ENCODE measurements around the gene EEF1G. TPM values are rescaled to one million over a fixed set of nuclear protein-coding genes. Genes with fewer than 3 reads are reported as not detected.

Gene EEF1G
- total and polyA plus RNA-seq, 11 donors: 549 to 1,190 (median 929) TPM

GRCh38 chr11:62513626-62514025 lies 60.1 kb downstream of the EEF1G start:
- H3K36me3 ChIP-seq: peaks cover 0 to 49% (median 43%) of the 10 kb centered on the region in 9 donors
- DNase-seq (no peak), ATAC-seq (no peak)
- TF ChIP-seq POLR2A (IDR thresholded peaks at IDR 0.05): no peak
- TF ChIP-seq, protein P1, sequence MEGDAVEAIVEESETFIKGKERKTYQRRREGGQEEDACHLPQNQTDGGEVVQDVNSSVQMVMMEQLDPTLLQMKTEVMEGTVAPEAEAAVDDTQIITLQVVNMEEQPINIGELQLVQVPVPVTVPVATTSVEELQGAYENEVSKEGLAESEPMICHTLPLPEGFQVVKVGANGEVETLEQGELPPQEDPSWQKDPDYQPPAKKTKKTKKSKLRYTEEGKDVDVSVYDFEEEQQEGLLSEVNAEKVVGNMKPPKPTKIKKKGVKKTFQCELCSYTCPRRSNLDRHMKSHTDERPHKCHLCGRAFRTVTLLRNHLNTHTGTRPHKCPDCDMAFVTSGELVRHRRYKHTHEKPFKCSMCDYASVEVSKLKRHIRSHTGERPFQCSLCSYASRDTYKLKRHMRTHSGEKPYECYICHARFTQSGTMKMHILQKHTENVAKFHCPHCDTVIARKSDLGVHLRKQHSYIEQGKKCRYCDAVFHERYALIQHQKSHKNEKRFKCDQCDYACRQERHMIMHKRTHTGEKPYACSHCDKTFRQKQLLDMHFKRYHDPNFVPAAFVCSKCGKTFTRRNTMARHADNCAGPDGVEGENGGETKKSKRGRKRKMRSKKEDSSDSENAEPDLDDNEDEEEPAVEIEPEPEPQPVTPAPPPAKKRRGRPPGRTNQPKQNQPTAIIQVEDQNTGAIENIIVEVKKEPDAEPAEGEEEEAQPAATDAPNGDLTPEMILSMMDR (IDR thresholded peaks at IDR 0.05): no peak
- peaks cover 0 to 28% (median 10%) of the 10 kb centered on the region in 12 donors for H3K4me1 ChIP-seq
- H3K27ac ChIP-seq: no peak overlapping the region
- H3K9me3 ChIP-seq: no peaks in the 10 kb centered on the region
- H3K4me3 ChIP-seq: no peak overlapping the region
- 86 to 94% (median 93%) methylated on average over 9 to 10 of the region's 10 CpGs for WGBS, 4 donors
- intact Hi-C loops (cut with DNase I): no loop called here
- H3K27me3 ChIP-seq: no peaks in the 10 kb centered on the region

- no peak for DNase-seq
- intact Hi-C loops (cut with DNase I): no loop called here
- Histone ChIP-seq H3K27ac (peak overlapping the region in 2 of 12 donors; percentile 29 to 63), H3K9me3 (no peaks in the 10 kb centered on the region), H3K4me1 (peaks cover 0 to 34% (median 16%) of the 10 kb centered on the region in 12 donors), H3K36me3 (peaks cover 0 to 43% (median 37%) of the 10 kb centered on the region in 9 donors), H3K27me3 (no peaks in the 10 kb centered on the region), H3K4me3 (no peak overlapping the region)
- no peak for TF ChIP-seq POLR2A (IDR thresholded peaks at IDR 0.05)
- TF ChIP-seq, protein P1 (IDR thresholded peaks at IDR 0.05): no peak
- ATAC-seq: no peak
- 72 to 84% (median 80%) methylated on average over 8 of the region's 8 CpGs for WGBS, 4 donors
Measured at GRCh38 chr11:62512961-62513360, 60.7 kb downstream of the EEF1G start.

Small RNA genes lying within 50 kb of the gene (microRNA-seq; reads per million reads assigned to microRNA genes)
- gene MIR6747: 0 to 1.7 (median 0.87) reads per million in 4 donors

Other genes starting within 250 kb of the EEF1G start
- gene ASRGL1, start 236.4 kb downstream of the EEF1G start, total RNA-seq: 10 to 100 TPM in 1 of 9 donors, 1 to 10 TPM in 8; 1.4 to 13.2 (median 3.2) TPM
- 1 to 10 TPM; 1.9 to 6.2 TPM for gene ASRGL1, start 236.4 kb downstream of the EEF1G start, polyA plus RNA-seq
- gene SCGB1A1, start 154.9 kb downstream of the EEF1G start, total RNA-seq: not detected
- not detected for gene SCGB1A1, start 154.9 kb downstream of the EEF1G start, polyA plus RNA-seq
- 100 to 1,000 TPM; 251 to 861 (median 409) TPM for gene AHNAK, start 27.1 kb downstream of the EEF1G start, total RNA-seq
- gene AHNAK, start 27.1 kb downstream of the EEF1G start, polyA plus RNA-seq: 100 to 1,000 TPM in 1 of 2 donors, 10 to 100 TPM in 1; 84.4 to 251 TPM
- 10 to 100 TPM in 7 of 9 donors, 1 to 10 TPM in 2; 6.3 to 16.3 (median 11.3) TPM for gene TUT1, start 17.6 kb upstream of the EEF1G start, total RNA-seq
- gene TUT1, start 17.6 kb upstream of the EEF1G start, polyA plus RNA-seq: 10 to 100 TPM in 1 of 2 donors, 1 to 10 TPM in 1; 8.5 to 12.2 TPM
- gene MTA2, start 28.0 kb upstream of the EEF1G start, total RNA-seq: 10 to 100 TPM; 24.1 to 55.3 (median 33.7) TPM
- gene MTA2, start 28.0 kb upstream of the EEF1G start, polyA plus RNA-seq: 10 to 100 TPM; 18.4 to 40.3 TPM
- 10 to 100 TPM in 8 of 9 donors, 1 to 10 TPM in 1; 8.8 to 40.9 (median 16.2) TPM for gene EML3, start 38.9 kb upstream of the EEF1G start, total RNA-seq
- 10 to 100 TPM; 14.7 to 15.3 TPM for gene EML3, start 38.9 kb upstream of the EEF1G start, polyA plus RNA-seq
- 1 to 10 TPM; 1.5 to 5.8 (median 2.1) TPM for gene ROM1, start 39.4 kb upstream of the EEF1G start, total RNA-seq
- 1 to 10 TPM; 2.9 to 5.3 TPM for gene ROM1, start 39.4 kb upstream of the EEF1G start, polyA plus RNA-seq
- gene B3GAT3, start 48.1 kb upstream of the EEF1G start, total RNA-seq: 10 to 100 TPM in 7 of 9 donors, 1 to 10 TPM in 2; 9.2 to 20.5 (median 12.3) TPM
- gene B3GAT3, start 48.1 kb upstream of the EEF1G start, polyA plus RNA-seq: 10 to 100 TPM; 19.1 to 38.1 TPM
- gene GANAB, start 72.7 kb upstream of the EEF1G start, total RNA-seq: 100 to 1,000 TPM in 4 of 9 donors, 10 to 100 TPM in 5; 64.4 to 182 (median 99.1) TPM
- gene GANAB, start 72.7 kb upstream of the EEF1G start, polyA plus RNA-seq: 100 to 1,000 TPM in 1 of 2 donors, 10 to 100 TPM in 1; 49.3 to 113 TPM
- gene INTS5, start 79.4 kb upstream of the EEF1G start, total RNA-seq: 10 to 100 TPM in 7 of 9 donors, 1 to 10 TPM in 2; 9.1 to 23.2 (median 11.5) TPM
- gene INTS5, start 79.4 kb upstream of the EEF1G start, polyA plus RNA-seq: 10 to 100 TPM in 1 of 2 donors, 1 to 10 TPM in 1; 3.3 to 15.5 TPM
- gene C11orf98, start 91.3 kb upstream of the EEF1G start, total RNA-seq: 10 to 100 TPM; 24.0 to 56.2 (median 28.5) TPM
- 100 to 1,000 TPM in 1 of 2 donors, 10 to 100 TPM in 1; 75.1 to 191 TPM for gene C11orf98, start 91.3 kb upstream of the EEF1G start, polyA plus RNA-seq
- gene CSKMT, start 91.4 kb upstream of the EEF1G start, total RNA-seq: 1 to 10 TPM in 7 of 9 donors, under 1 TPM in 2; 0.38 to 8.7 (median 4.2) TPM
- 1 to 10 TPM; 4.4 to 6.6 TPM for gene CSKMT, start 91.4 kb upstream of the EEF1G start, polyA plus RNA-seq
- gene UQCC3, start 97.8 kb upstream of the EEF1G start, total RNA-seq: 1 to 10 TPM; 5.3 to 8.8 (median 5.9) TPM
- gene UQCC3, start 97.8 kb upstream of the EEF1G start, polyA plus RNA-seq: 10 to 100 TPM; 11.5 to 15.8 TPM
- 1 to 10 TPM; 1.8 to 6.3 (median 2.9) TPM for gene LBHD1, start 98.4 kb upstream of the EEF1G start, total RNA-seq
- gene LBHD1, start 98.4 kb upstream of the EEF1G start, polyA plus RNA-seq: 1 to 10 TPM; 1.4 to 1.8 TPM
- gene UBXN1, start 105.2 kb upstream of the EEF1G start, total RNA-seq: 100 to 1,000 TPM in 1 of 9 donors, 10 to 100 TPM in 8; 69.2 to 116 (median 83.1) TPM
- 100 to 1,000 TPM in 1 of 2 donors, 10 to 100 TPM in 1; 88.7 to 188 TPM for gene UBXN1, start 105.2 kb upstream of the EEF1G start, polyA plus RNA-seq
- gene LRRN4CL, start 115.6 kb upstream of the EEF1G start, total RNA-seq: 1 to 10 TPM in 8 of 9 donors, under 1 TPM in 1; 0.63 to 8.6 (median 2.7) TPM
- gene LRRN4CL, start 115.6 kb upstream of the EEF1G start, polyA plus RNA-seq: 1 to 10 TPM; 1.3 to 1.9 TPM
- gene BSCL2, start 133.5 kb upstream of the EEF1G start, total RNA-seq: 10 to 100 TPM; 13.3 to 30.1 (median 20.0) TPM
- gene BSCL2, start 133.5 kb upstream of the EEF1G start, polyA plus RNA-seq: 10 to 100 TPM; 23.1 to 39.4 TPM
- gene GNG3, start 133.8 kb upstream of the EEF1G start, total RNA-seq: under 1 TPM in 4 of 9 donors, not detected in 5; 0.27 to 0.55 (median 0.32) TPM
- under 1 TPM in 1 of 2 donors, not detected in 1; 0.14 TPM for gene GNG3, start 133.8 kb upstream of the EEF1G start, polyA plus RNA-seq
- gene HNRNPUL2, start 153.6 kb upstream of the EEF1G start, total RNA-seq: 10 to 100 TPM in 8 of 9 donors, 1 to 10 TPM in 1; 9.6 to 39.5 (median 32.6) TPM
- gene HNRNPUL2, start 153.6 kb upstream of the EEF1G start, polyA plus RNA-seq: 10 to 100 TPM; 32.7 to 35.2 TPM
- gene TTC9C, start 154.6 kb upstream of the EEF1G start, total RNA-seq: 10 to 100 TPM in 7 of 9 donors, 1 to 10 TPM in 2; 7.4 to 23.5 (median 12.1) TPM
- 10 to 100 TPM; 13.9 to 20.0 TPM for gene TTC9C, start 154.6 kb upstream of the EEF1G start, polyA plus RNA-seq
- gene ZBTB3, start 180.3 kb upstream of the EEF1G start, total RNA-seq: 10 to 100 TPM in 4 of 9 donors, 1 to 10 TPM in 5; 6.9 to 16.6 (median 9.9) TPM
- gene ZBTB3, start 180.3 kb upstream of the EEF1G start, polyA plus RNA-seq: 1 to 10 TPM; 3.5 to 3.7 TPM
- 10 to 100 TPM; 32.6 to 61.2 (median 43.8) TPM for gene POLR2G, start 187.7 kb upstream of the EEF1G start, total RNA-seq
- gene POLR2G, start 187.7 kb upstream of the EEF1G start, polyA plus RNA-seq: 100 to 1,000 TPM in 1 of 2 donors, 10 to 100 TPM in 1; 43.6 to 106 TPM
- gene TAF6L, start 197.5 kb upstream of the EEF1G start, total RNA-seq: 10 to 100 TPM in 3 of 9 donors, 1 to 10 TPM in 6; 7.1 to 19.5 (median 9.3) TPM
- 10 to 100 TPM; 12.7 to 12.9 TPM for gene TAF6L, start 197.5 kb upstream of the EEF1G start, polyA plus RNA-seq
- gene TMEM179B, start 213.5 kb upstream of the EEF1G start, total RNA-seq: 10 to 100 TPM; 14.7 to 46.0 (median 19.4) TPM
- 10 to 100 TPM; 23.8 to 47.3 TPM for gene TMEM179B, start 213.5 kb upstream of the EEF1G start, polyA plus RNA-seq
- 10 to 100 TPM; 19.0 to 52.3 (median 25.9) TPM for gene TMEM223, start 218.1 kb upstream of the EEF1G start, total RNA-seq
- 10 to 100 TPM; 26.3 to 55.6 TPM for gene TMEM223, start 218.1 kb upstream of the EEF1G start, polyA plus RNA-seq
- 10 to 100 TPM; 28.5 to 51.7 (median 34.1) TPM for gene NXF1, start 231.5 kb upstream of the EEF1G start, total RNA-seq
- gene NXF1, start 231.5 kb upstream of the EEF1G start, polyA plus RNA-seq: 10 to 100 TPM; 40.7 to 63.4 TPM